Kidney epithelial cell (primary cell): ENCODE measurements around the gene SETDB2. TPM values are rescaled to one million over a fixed set of nuclear protein-coding genes. Genes with fewer than 3 reads are reported as not detected.

ENCODE experiments used
- DNase-seq: peaks from one replicate; pipeline ENCODE4 v3.0.0-alpha.2; 2010; ENCODE audit warnings: low read depth
- H3K27me3 ChIP-seq: 2 replicates; pipeline ENCODE4 v1.6.0; 2011; ENCODE audit warnings: low read length; ENCODE audit not compliant: control insufficient read depth, insufficient read depth
- H3K36me3 ChIP-seq: 2 replicates; pipeline ENCODE4 v1.5.1; 2011; ENCODE audit warnings: low read length; ENCODE audit not compliant: control insufficient read depth, insufficient read depth
- H3K4me3 ChIP-seq: 2 replicates; pipeline ENCODE4 v1.5.1; 2011; ENCODE audit warnings: low read depth, mild to moderate bottlenecking, control low read depth, low read length
- total RNA-seq: library from RNA; depleted of rRNA; stranded (reverse); fragments of >200 nt; gene quantifications from 2 replicates; pipeline ENCODE4 v1.2.3, GENCODE V29; 2015
- TF ChIP-seq, protein P1 (sequence below): IDR thresholded peaks from 2 replicates; pipeline ENCODE4 v1.5.1; 2011; ENCODE audit warnings: mild to moderate bottlenecking, moderate library complexity, low read length, control low read depth, inconsistent platforms; ENCODE audit not compliant: insufficient read depth, poor library complexity, severe bottlenecking

Gene SETDB2, protein sequence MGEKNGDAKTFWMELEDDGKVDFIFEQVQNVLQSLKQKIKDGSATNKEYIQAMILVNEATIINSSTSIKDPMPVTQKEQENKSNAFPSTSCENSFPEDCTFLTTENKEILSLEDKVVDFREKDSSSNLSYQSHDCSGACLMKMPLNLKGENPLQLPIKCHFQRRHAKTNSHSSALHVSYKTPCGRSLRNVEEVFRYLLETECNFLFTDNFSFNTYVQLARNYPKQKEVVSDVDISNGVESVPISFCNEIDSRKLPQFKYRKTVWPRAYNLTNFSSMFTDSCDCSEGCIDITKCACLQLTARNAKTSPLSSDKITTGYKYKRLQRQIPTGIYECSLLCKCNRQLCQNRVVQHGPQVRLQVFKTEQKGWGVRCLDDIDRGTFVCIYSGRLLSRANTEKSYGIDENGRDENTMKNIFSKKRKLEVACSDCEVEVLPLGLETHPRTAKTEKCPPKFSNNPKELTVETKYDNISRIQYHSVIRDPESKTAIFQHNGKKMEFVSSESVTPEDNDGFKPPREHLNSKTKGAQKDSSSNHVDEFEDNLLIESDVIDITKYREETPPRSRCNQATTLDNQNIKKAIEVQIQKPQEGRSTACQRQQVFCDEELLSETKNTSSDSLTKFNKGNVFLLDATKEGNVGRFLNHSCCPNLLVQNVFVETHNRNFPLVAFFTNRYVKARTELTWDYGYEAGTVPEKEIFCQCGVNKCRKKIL
- 4.1 and 5.3 TPM in 2 replicates for total RNA-seq

DNA sequence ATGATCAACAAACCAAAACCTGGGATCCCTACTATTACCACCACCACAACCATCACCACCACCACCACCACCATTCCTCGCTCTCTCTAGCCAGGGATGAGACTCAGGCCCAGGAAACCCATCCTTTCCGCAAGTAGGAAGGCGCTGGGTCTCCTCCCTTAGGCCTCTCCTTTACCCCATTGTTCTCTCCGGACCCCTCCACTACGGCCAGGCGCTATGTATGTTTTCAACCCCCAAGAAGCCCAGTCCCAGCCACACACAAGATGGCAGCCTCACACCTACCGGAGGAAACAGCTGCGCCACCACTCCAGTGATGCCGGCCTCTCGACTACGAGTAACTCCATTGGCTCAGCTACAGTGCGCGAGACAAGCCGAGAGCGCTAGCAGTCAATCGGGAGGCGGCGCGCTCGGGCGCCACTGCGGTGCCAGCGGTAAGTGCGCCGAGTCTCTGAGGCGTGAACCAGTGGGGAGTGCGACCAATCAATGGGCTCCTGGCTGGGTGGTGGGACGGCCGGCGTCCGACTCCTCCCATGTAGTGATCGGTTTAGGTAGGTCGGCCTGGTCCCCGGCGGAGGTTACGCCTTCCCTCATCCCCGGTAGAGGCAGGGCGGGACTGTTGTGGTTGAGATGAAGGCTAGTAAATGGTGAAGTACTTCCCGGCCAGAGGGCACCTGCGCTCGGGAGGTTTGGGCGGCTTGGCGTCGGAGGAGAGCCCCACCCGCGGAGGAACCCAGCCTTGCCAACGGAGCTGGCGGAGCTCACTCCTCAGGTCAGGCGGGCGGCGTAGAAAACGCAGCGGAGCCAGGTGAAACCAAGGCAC is at the start of gene SETDB2, which contains the start of gene CAB39L:
SETDB2 (plus strand) TSS at position 571 of the 820 bp plus-strand sequence. CDS start 7,620 bp downstream, outside the sequence.
CAB39L (minus strand) TSS at position 361 of the 820 bp plus-strand sequence. CDS start 61,154 bp downstream, outside the sequence.
- peak within 1 kb of the TSS; percentile 90 for H3K4me3 ChIP-seq
- no peaks in the 10 kb centered on the region for H3K27me3 ChIP-seq
- TF ChIP-seq, protein P1, sequence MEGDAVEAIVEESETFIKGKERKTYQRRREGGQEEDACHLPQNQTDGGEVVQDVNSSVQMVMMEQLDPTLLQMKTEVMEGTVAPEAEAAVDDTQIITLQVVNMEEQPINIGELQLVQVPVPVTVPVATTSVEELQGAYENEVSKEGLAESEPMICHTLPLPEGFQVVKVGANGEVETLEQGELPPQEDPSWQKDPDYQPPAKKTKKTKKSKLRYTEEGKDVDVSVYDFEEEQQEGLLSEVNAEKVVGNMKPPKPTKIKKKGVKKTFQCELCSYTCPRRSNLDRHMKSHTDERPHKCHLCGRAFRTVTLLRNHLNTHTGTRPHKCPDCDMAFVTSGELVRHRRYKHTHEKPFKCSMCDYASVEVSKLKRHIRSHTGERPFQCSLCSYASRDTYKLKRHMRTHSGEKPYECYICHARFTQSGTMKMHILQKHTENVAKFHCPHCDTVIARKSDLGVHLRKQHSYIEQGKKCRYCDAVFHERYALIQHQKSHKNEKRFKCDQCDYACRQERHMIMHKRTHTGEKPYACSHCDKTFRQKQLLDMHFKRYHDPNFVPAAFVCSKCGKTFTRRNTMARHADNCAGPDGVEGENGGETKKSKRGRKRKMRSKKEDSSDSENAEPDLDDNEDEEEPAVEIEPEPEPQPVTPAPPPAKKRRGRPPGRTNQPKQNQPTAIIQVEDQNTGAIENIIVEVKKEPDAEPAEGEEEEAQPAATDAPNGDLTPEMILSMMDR, result peak; percentile 40
- H3K36me3 ChIP-seq, result no peaks in the 10 kb centered on the region
- DNase-seq, result peak; percentile 96

DNA sequence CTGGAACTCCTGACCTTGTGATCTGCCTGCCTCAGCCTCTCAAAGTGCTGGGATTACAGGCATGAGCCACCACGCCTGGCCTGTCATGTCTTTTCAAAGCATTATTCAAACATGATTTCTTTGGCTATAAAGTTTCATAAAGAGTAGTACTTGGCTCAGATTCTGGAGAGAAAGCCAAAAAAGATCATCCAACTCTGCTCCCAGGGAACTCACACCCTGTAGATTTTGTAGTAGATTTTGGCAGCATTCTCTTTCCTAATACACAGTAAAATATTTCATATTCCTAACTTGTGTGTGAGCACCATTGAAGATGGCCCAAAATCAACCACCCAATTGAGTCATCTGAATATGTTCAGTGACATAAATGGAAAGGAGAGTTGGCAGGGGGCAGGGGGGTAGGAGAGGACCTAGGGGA is 48.6 kb upstream of the SETDB2 start:
- H3K27me3 ChIP-seq, result no peaks in the 10 kb centered on the region
- TF ChIP-seq, protein P1, result no peak

DNA sequence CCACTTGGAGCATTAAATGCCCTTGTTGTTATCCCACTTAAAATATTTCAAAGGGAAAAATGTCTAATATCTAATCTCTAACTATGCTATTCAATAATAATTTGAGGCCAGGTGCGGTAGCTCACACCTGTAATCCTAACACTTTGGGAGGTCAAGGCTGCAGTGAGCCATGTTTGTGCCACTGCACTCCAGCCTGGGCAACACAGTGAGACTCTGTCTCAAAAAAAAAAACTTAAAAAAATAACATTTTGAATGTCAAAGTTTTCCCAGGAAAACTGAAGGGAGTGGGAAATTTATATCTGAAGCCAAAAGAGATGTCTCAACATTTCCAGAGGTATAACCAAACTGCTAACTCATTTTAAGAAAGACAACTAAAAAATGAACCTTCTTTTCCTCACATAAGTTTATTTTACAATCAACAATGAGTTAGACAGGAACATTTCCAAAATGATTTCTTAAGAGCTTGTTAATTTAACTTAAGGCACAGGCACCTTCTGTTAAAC is 48.1 kb upstream of the SETDB2 start:
- TF ChIP-seq, protein P1, result no peak
- Histone ChIP-seq H3K4me3 (no peak overlapping the region), H3K36me3 (no peaks in the 10 kb centered on the region), H3K27me3 (no peaks in the 10 kb centered on the region)
- no peak for DNase-seq

More for the DNA sequence above, 48.6 kb upstream of the SETDB2 start:
- Histone ChIP-seq H3K4me3 (no peak overlapping the region), H3K36me3 (no peaks in the 10 kb centered on the region)
- no peak for DNase-seq

DNA sequence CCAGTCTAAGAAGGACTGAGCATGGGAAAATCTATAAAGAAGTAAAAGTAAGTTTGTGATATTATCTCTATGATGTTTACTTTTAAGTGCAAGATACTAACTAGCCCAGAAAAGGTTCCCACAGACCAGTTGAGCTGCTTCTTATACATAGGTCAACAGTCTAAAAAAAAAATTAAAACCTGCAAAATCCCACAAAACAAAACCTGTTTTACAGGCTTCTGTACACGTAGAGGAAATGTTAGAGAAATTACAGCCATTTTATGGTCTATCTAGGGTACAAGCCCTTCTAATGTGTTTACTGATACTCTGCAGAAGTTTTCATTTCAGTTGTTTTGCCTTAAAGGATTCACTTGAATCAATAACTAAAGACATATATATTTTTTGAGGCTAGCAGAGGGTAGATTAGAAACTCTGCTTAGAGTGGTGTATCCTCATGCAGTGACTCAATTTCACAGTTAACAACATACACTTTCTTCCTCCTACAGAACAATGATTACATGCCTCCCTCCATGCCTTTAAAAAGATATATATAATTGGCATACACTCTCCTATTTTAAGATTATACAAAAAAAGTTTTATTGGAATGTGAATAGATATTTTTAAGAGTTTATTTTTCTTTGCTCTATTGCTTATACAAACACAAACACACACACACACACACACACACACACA is 44.1 kb upstream of the SETDB2 start:
- TF ChIP-seq, protein P1, result no peak
- no peak for DNase-seq
- no peaks in the 10 kb centered on the region for H3K27me3 ChIP-seq
- H3K4me3 ChIP-seq, result no peak overlapping the region
- H3K36me3 ChIP-seq, result no peaks in the 10 kb centered on the region
